HTERT RPE-1 (cell line): ENCODE results near the gene NFIA.

ENCODE experiments used
- in situ Hi-C: fragments of 300-500 bp; cut with MboI; formaldehyde crosslinking; loops from 4 replicates; pipeline ENCODE4 v1.14.3; 2020; ENCODE audit warnings: low sequenced_read_pairs

The NFIA gene

DNA sequence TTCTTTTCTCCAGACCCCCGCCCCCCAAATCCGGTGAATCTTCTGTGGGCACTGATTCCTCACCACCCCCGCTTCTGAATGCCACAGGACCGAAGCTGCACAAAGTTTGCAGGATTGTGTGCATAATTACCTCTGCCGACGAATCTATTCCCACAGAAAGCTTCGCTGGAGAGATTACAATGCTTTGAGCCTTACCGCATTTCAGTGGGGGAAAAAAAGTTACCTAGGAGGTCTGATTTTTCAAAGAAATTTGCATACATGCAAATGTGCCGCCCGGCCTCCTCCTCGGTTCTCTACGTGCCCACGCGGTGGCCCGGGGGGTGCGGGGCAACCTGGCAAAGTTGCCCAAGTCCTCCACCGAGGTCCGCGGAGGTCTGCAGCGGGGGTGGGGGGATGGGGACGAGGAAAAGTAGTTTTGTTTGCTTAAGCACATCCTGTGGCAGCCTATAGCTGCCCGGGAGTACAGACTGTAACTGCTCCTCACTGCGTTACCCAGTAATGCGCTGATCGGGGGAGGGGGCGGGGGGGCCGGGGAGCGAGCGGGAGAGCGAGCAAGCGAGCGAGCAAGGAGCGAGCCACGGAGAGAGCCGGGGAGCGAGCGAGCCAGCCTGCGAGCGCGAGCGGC, 563 bp upstream of the NFIA start:
- in situ Hi-C loops: no loop called here

DNA sequence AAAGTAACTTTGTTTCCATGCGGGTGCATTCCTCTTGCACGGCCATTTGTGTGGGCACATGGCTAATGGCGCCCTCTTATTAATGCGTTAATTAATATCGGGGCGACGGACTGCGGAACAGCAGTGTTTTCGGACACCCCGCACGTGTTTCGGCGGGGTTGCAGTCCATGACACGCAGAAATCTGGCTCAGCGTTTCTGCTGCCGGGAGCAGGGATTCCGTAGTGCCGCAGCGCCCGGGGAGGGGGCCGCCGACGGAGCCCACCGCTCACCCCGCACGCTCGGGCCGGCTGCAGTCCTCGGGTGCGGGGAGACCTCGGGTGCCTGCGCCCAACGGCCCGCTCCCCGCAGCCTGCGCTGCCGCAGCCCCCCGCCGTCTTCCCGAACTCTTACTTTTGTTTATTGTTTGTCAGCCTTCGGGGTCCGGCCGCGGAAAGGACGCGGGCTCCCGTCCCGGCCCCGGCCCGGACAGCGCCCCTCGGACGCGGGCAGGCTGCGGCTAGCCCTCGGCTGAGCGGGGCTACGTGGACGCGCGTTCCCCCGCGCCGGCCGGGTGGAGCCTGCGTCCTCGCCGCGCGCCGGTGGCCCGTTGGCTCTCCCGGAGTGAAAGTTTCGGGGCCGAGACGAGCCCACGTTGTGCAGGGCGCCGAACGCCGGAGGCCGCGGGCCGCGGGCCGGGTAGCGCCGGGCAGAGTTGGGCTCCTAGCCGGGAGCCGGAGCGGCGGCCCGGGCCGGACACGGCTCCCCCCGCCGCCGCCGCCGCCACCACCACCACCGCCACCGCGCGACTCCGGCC, 849 bp downstream of the NFIA start:
- in situ Hi-C loops: no loop called here

DNA sequence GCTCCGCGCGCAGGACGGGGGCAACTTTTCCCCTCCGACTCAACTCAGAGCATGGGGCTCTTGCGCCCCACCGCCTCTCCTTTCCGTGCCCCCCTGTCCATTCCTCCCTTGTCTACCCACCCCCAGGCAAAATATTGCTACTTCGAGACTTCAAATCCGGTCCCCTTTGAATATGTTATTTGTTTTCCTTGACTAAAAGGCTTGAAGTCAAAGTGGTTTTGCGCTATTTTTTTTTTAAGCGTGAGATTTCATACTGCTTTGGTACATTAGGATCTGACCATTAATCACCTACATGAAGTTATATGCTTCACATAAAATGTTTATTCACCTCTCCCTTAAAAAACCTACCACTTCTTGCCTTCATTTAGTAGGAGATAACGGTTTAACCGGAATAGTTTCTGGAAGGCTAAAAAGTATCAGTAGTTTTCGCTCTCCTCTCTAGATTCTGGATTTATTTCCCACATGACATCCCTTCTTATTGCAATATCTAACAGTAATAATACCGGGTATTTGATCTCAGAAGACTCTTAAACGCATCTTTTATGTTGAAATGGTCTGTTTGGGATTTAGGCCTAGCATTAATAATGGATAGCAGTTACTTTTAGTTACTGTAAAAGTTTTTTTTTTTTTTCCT, 1.6 kb downstream of the NFIA start:
- in situ Hi-C loops: no loop called here

DNA sequence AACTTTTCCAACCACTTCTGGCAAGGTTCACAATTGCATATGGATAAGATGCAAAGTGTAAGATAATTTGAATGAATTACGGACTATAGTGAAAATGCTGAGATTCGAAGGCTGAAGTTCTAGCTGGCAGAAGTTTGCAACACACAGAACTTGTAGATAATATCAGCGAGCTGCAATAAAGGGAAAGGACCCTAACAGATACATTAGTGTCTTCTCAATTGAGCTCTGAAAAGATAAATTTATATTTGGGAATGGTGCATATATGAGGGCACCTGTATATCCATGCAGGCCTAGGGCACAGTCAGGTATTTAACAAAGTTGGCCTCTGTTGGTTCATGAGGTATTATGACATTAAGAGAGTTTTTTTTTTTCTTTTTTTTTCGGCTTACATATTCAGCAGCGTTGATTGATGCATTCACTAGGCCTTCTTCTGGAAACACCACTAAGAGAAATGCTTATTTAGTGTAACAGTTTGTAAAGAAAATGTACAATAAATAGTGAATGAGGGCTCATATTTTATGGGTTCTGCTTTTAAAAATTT, 2.2 kb downstream of the NFIA start:
- in situ Hi-C loops: no loop called here

DNA sequence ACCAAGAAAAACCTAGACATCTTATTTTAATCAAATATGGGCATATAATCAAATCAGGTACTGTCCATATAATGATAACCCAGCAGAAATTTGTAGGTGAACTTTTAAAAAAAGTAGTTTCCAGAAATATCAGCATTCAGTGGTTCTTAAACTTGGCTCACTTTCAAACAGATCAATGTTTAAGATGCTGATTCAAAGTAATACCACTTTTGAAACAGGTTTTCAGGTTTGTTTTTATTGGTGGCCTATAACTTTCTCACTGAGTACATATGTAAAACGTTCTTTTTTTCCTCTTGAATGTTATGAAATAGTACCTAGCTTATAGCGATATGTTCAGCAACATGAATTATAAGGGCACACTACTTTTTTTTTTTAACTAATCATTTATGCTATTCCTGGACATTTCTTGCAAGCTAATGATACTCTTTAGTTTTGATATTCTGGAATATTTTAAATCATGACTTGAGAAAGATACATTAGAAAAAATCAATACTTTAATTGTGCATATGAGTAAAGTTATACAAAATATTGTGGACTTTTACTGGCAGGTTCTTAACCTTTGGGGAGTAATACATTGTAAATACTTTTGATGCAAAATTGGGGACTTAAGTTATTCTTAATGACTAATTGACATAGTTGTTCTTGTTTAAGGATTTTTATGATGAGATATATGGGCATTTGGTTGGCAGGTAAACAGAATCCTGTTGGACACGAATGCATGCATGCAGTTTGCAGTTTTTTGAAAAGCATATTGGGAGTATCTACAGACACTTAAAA, 3.0 kb downstream of the NFIA start:
- in situ Hi-C loops: no loop called here

DNA sequence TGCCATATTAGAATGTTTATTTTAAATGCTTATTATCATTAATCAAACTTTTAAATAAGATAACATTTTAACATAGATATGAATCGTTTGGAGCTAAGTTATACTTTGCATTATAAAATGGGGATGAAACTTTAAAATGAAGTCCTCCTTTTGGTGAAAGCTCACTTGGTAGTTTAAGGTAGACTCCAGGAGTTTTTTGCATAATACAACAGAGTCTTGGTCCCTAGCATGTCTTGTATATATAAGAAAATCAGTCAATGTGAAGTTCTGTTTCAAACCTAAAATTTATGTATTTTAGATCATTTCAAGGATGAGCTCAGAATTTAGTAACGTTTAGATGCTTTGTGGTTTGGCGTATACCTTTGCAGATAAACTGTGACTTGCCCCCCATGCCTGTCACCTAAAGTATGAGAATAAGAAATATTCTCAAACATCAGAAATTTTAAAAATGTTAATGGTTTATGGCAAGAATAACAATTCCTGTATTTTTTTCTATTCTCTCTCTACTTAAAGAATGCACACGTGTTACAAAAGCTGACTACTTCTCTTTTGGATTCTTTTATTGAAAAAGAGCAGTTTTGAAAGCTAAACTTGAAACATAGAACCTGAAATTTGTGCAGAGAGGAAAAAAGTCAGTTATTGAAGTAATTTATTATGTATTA, 3.8 kb downstream of the NFIA start:
- in situ Hi-C loops: no loop called here

DNA sequence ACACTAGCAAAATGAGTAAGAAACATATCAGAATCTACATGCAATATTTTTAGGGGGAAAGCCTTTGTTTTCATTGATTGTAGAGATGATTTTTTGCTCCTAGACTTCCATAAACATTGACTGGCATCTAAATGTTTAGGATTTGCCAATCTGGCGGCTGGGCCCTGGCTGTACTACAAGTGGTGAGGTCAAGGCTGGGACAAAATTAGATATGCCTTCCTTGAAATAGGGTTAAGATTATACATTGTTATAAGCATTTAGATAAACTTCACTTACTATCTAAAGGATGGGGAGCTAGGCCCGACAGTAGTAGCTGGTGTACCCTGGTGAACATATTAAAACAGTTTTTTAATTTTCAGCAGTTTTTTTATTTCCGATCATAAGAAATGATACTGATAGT, 5.2 kb downstream of the NFIA start:
- in situ Hi-C loops: no loop called here

DNA sequence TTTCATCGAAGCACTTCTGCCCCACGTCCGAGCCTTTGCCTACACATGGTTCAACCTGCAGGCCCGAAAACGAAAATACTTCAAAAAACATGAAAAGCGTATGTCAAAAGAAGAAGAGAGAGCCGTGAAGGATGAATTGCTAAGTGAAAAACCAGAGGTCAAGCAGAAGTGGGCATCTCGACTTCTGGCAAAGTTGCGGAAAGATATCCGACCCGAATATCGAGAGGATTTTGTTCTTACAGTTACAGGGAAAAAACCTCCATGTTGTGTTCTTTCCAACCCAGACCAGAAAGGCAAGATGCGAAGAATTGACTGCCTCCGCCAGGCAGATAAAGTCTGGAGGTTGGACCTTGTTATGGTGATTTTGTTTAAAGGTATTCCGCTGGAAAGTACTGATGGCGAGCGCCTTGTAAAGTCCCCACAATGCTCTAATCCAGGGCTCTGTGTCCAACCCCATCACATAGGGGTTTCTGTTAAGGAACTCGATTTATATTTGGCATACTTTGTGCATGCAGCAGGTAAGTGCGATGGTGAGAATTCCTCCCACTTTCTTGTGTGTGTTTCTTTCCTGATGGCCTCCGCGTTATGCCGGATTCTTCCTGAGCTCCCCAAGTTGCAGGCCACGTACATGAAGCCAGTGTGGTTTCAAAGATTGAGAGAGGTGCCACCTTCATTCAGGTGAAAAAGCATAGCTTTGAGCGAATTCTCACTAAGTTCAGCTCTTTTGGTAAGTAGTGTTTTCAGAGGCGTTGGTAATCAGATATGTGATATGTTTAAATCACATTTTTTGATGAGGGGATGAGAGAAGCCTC, 6.0 kb downstream of the NFIA start:
- in situ Hi-C loops: no loop called here

DNA sequence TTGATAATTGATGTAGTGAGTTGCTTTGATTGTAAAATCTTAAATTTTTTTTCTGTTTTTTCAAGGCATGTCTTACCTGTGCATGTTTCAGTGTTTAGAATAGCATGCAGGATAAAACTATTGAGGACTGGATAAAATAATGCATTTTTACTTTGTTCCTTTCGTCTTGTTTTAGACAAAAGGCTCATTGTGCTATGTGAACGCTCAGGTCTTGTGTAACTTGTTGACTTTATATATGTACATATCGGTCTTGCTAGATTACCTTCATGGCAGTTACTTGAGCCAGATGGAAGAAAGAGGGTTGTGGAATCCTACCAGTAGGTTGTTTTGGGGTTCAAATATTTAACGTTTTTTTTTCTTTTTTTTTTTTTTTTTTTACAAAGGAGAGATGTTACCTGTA, 7.0 kb downstream of the NFIA start:
- in situ Hi-C loops: no loop called here

DNA sequence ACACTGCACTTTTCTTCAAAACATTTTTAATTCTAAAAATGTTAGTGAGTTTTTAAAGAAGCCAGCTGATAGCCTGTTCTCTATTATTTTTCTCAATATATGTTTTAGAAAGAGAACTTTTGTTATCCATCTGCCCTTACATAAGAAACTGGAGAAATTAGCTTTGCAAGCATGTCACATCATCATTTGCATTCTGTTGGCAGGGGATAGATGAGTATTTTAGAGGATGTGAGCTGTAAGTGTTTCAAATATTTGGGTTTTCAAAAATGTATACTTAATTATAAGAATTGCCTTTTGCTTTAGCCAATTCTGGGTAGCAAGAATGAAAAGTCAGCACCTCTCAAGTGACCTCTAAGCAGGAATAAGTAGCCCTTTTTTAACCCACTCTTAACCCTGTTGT, 7.4 kb downstream of the NFIA start:
- in situ Hi-C loops: no loop called here

DNA sequence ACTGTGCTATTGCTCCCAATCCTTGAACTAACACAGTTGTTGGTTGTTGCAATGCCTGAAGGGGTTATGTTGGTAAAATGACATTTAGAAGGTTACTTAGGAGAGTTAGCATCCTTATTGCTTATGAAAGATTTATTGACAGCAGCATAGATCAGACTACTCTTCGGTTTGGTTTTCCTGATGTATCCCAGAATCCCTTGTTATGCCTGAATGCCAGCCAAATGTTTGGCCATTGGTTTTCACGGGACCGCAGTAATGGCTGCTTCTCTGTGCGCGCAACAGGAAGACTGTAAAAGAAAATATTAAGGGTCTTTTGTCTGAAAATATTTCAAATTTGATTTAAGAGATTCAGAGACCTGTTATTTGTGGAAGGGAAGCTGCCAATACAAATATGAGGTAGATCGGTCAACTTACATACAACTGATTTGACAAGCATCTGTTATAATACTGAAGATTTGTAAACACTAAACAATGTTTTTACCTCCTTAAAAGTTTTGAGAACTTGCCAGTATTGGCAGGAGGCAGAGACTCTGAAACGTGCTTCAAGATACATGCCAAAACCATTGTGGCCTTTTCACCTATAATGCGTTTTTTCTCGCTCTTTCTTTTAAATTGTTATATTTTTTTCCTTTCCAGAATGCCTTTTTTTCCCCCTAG, 8.3 kb downstream of the NFIA start:
- in situ Hi-C loops: no loop called here

DNA sequence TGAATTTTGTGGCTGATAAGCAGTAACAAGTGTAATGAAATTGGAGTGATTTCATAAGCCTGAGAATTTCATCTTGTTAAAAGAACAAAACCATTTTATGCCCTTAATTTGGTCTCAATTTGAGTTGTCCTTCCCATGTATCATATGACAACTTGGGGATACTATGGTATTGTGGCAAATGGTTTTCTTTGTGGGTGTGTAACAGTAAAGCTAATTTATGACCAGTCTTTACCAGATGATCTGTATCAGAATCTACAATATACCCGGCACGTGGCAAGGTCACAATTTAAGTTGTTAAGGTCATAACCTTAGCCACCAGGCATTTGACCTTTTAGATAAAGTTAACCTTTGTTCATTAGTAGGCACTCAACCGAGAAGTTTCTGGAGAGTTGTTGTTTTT, 9.1 kb downstream of the NFIA start:
- in situ Hi-C loops: no loop called here

DNA sequence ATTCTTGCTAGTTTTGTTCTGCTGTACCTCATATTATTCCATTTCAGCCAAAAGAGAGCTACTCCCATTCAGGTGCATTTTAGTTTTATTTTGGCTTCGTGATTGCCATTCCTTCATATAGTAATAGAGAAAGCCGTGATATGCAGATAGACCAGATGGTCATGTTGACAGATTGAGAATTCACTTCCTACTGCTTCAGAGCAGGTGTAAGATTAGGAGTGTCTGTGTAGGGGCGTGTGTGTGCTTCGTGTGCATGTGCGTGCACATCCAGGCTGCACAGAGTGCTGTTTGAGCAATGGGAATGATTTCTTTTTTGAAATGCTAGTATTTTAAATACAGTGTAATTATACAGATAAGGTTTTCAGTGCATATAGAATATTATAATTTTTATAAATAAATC, 10.3 kb downstream of the NFIA start:
- in situ Hi-C loops: no loop called here

DNA sequence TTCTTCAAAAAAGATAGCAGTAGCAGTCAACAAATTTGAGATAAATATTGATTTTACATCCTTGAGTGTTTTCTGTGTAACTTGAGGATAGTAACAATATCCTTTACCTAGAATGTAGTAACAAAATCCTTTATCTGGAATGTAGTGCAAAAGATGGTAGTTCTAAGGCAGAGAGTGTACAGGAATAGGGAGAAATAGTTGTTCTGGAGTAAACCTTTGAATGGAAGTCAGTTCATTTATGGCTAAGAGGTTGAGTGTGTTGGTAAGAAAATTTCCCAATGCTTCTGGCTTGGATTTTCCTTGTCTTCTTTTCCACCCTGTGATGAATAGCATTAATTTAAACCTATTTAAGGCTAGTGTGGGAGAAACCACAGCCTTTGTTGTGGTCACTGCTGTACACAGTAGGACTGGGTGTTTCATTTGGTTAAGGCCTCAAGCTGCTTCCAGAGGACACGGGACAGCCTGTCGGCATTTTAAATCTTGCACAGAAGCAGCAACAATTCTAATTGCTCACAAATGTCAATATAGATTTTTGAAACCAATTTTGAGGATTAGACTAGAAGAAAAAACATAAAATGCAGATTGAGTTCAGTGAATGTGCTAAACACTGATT, 11.3 kb downstream of the NFIA start:
- in situ Hi-C loops: no loop called here

DNA sequence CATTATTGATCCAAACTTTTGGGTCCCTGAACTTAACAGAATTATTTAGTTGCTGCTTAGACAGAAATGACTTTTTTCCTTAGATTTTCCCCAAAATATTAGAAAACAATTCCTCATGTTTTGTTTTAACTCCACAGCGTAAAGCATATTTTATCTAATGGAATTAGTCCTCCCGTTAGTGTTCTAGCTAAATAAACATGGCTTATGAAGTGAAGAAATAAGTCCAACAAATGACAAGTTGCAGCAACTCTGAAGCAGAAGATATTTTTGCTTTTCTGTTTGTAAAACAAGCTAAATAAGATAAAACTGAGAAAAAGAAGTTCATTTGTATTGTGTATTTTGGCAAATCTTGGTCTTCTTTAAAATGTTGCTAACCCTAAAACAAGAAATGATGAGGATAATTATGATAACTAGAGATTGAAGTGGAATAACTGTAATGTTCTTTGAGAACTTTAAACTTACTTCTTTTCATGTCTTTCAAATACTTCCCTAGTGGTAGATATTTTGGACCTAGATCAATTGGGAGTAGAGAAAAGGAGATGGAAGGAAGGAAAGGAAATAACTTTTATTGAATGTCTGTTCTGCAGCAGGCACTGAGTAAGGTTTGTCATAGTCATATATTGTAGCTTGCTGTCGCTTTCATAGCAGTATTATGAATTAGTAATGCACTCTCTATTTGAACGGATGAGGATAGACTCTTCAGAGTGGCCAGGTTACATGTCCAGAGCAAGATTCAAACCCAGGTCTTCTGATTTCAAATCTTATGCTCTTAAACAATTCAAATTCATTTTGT, 12.5 kb downstream of the NFIA start:
- in situ Hi-C loops: no loop called here

DNA sequence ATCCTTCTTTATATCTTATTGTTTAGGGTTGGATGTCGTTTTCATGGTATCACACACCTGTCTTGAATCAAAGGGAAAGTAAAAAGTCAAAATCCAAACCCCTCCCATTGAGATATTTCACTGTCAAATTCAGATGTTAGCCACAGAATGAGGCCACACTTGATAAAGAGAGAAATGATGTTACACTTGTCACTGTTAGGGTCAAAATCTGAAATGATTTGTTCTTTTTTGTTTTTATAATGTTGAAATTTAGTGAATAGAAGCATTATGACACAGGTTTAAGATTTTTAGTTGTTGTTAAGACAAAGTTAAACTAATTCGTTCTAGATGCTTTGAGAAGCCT, 13.1 kb downstream of the NFIA start:
- in situ Hi-C loops: no loop called here

DNA sequence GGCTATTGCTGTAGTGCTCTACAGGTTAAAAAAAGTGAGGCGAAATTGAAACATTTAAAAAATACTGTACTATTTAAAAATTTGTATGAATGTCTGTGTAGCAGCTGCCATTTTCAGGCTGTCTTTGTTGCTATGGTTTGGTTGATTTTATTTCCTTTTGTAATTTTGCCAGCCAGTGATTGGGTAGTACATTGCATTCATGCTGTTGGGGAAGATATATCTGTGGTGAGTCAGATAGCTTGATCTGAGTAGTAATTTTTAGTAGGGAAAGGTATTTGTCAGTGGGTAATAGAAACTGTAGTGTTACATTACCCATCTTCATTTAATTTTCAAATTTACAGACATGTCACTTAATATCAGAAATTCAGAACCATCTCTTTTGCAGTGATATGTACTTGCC, 15.0 kb downstream of the NFIA start:
- in situ Hi-C loops: no loop called here

DNA sequence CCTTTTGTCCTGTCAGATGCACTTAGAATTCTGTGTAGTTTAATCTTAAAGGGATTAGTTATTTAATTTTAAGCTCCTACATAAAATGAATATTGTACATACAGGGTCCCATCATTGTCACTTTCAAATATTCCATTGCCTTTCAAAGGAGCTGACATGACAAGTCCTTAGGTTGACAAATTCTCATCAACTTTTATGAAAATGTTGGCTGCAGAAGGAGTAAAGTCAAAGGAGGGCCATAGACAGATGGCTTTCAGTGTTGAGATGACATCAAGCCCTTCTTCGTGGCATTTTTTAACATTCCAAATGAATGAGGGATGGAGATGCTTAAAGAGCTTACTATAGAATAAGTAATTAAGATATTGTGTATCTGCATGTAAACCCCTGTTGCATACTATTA, 15.4 kb downstream of the NFIA start:
- in situ Hi-C loops: no loop called here
